Urinary bladder (tissue), 4 donors: ENCODE measurements around the gene HEPHL1. TPM values are rescaled to one million over a fixed set of nuclear protein-coding genes. Genes with fewer than 3 reads are reported as not detected.
"Not testable (repeated sequence)": the region's sequence is repeated elsewhere in the genome, so short reads cannot be mapped to it uniquely, and the experiment has no call there.

Source experiments
- DNase-seq: peaks from one replicate; pipeline ENCODE4 v3.0.0-alpha.2; 2015; ENCODE audit errors: extremely low spot score
- H3K27ac ChIP-seq: one replicate; pipeline ENCODE4 v1.5.1; 2013; ENCODE audit warnings: low read depth, mild to moderate bottlenecking, moderate library complexity
- H3K36me3 ChIP-seq: one replicate; pipeline ENCODE4 v1.6.1; 2013; ENCODE audit warnings: mild to moderate bottlenecking, moderate library complexity; ENCODE audit not compliant: insufficient read depth
- H3K4me1 ChIP-seq: one replicate; pipeline ENCODE4 v1.6.1; 2013; ENCODE audit warnings: mild to moderate bottlenecking, moderate library complexity; ENCODE audit not compliant: insufficient read depth
- H3K4me3 ChIP-seq: one replicate; pipeline ENCODE4 v1.5.1; 2013; ENCODE audit warnings: low read depth, low read length
- WGBS: extraction: QIAGEN DNeasy Blood & Tissue Kit; methylation state at CpG from one replicate; pipeline ENCODE4 v1.1.7; 2013; 5-methylcytosine and 5-hydroxymethylcytosine counted together
- polyA plus RNA-seq: library from polyadenylated mRNA; stranded (reverse); fragments of 200-250 nt; gene quantifications from one replicate; pipeline ENCODE4 v1.2.3, GENCODE V29; 2013
- total RNA-seq: library from RNA; depleted of rRNA; stranded (reverse); fragments of >200 nt; gene quantifications from one replicate; pipeline ENCODE4 v1.2.3, GENCODE V29; 2014
- donor health status: healthy with polysubstance abuse.
- donor health status: healthy.

Gene HEPHL1, protein sequence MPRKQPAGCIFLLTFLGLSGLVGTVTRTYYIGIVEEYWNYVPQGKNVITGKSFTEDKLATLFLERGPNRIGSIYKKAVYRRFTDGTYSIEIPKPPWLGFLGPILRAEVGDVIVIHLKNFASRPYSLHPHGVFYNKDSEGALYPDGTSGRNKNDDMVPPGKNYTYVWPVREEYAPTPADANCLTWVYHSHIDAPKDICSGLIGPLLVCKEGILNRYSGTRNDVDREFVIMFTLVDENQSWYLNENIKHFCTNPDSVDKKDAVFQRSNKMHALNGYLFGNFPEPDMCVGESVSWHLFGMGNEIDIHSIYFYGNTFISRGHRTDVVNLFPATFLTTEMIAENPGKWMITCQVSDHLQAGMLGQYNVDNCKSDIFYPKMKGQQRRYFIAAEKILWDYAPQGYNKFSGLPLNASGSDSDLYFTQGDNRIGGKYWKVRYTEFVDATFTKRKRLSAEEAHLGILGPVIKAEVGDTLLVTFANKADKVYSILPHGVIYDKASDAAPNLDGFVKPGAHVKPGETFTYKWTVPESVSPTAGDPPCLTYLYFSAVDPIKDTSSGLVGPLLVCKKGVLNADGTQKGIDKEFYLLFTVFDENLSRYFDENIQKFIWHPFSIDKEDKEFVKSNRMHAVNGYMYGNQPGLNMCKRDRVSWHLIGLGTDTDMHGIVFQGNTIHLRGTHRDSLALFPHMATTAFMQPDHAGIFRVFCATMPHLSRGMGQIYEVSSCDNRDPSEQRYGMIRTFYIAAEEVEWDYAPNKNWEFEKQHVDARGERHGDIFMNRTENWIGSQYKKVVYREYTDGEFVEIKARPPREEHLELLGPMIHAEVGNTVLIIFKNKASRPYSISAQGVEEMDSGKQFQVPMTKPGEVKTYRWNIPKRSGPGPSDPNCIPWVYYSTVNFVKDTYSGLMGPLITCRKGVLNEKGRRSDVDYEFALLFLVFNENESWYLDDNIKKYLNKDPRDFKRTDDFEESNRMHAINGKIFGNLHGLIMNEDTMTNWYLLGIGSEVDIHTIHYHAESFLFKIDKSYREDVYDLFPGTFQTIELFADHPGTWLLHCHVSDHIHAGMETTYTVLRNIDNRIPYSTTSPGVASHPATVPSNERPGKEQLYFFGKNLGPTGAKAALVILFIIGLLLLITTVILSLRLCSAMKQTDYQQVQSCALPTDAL
- not detected for total RNA-seq
- not detected for polyA plus RNA-seq

DNA sequence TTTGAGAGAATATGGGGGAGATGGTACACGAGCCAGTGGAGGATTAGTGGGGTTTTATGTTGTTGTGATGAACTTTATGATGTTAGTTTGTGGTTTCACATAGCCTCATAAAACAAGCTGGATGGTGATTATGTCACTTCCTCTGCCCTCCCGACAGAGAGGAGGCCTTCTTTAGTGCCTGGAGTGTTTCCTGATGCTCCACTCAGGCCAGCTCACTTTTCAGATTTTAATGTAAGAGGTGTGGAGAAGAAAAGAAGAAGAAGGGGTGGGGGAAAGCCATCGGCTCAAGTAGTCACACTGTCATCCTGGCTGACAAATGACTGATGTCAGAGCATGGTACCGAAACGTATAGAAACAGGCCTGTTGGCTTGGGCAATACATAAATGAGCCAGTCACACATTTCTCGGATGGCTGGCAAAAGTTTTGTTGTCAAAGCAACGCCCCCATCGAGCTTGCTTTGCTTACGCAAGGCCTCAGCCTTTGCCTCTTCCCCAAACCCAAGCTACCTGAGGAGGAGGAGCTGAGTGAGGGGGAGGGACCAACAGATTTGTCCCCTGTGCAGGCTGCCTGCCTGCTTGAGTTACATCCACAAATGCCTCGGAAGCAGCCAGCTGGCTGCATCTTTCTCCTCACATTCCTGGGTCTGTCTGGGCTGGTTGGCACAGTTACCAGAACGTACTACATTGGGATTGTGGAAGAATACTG is at the start of gene HEPHL1:
Gene HEPHL1, plus strand, starts transcription at position 578 of the 705 bp plus-strand sequence. Its CDS starts 15 bp downstream, at position 593.
- DNase-seq = no peak
- Histone ChIP-seq H3K4me3 (no peak within 1 kb of the TSS), H3K36me3 (no peaks in the 10 kb centered on the region), H3K4me1 (no peaks in the 10 kb centered on the region), H3K27ac (no peak within 1 kb of the TSS)
- whole genome bisulfite sequencing = 46% methylated on average over 11 of the region's 11 CpGs

DNA sequence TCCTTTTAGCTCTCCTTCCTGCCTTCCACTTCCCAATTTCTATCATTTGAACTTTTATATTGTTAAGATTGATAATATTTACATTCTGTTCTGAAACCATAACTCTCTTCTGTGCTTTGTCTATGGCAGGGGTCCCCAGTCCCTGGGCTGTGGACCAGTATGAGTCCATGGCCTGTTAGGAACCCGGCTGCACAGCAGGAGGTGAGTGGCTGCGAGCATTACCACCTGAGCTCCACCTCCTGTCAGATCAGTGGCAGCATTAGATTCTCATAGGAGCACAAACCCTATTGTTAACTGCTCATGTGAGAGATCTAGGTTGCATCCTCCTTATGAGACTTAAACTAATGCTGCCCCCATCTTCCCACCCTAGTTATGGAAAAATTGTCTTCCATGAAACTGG is 48.4 kb upstream of the HEPHL1 start:
- no peak overlapping the region for H3K27ac ChIP-seq
- no peak overlapping the region for H3K4me3 ChIP-seq
- no peak for DNase-seq
- 39% methylated on average over 2 of the region's 2 CpGs for WGBS
- no peaks in the 10 kb centered on the region for H3K36me3 ChIP-seq
- no peaks in the 10 kb centered on the region for H3K4me1 ChIP-seq

DNA sequence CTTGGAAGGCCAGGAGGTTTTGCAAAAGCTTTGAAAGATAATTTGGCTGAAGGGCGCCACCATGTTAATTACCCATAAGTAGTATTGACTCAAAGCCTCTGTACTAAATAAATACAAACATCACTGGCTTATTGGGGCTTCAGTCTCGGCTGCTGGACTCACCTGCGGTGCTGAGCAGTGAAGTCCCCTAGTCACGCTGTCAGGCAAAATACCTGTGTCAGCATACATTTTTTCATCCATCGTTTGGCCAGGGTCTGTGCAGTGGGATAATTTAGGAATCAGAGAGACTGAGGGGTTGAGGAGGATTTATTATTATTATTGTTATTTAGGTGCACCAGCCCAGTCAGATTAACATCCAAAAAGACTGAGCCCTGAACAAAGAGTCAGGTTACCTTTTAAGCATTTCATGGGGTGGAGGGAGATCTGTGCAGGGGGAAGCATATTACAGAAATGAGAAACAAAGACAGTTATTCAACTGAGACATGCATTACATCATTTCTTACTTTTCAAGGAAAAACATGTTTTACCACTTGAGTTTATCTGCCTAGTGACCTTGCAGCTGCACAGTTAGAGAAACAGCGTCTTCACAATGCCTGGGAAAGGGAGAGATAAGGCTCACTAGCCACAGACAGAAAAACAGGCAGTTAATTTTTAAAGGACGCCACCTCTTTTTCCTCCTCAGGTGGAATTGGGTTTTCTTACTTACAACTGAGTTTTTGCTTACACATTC is 47.7 kb upstream of the HEPHL1 start:
- not testable (repeated sequence) for H3K4me3 ChIP-seq, H3K27ac ChIP-seq, DNase-seq, H3K4me1 ChIP-seq, H3K36me3 ChIP-seq
- WGBS = 72% methylated on average over 7 of the region's 7 CpGs

DNA sequence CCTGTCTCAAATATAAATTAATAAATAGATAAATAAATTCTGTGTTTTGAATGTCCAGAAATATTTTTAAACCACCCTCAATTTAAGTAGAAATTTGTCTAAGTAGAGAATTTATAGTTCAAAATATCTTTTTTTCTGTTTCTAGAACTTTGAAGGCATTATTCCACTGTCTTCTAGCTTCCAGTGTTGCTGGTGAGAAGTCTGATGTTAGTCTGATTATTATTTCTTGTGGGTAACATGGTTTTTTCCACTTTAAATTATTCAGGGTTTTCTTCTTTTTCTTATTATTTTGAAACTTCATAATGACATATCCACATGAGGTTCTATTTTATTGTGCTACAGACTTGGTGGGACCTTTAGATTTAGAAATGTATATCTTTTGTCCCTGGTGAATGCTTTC is 46.4 kb upstream of the HEPHL1 start:
- no peak for DNase-seq
- Histone ChIP-seq H3K36me3 (no peaks in the 10 kb centered on the region), H3K4me1 (no peaks in the 10 kb centered on the region), H3K4me3 (no peak overlapping the region), H3K27ac (no peak overlapping the region)

DNA sequence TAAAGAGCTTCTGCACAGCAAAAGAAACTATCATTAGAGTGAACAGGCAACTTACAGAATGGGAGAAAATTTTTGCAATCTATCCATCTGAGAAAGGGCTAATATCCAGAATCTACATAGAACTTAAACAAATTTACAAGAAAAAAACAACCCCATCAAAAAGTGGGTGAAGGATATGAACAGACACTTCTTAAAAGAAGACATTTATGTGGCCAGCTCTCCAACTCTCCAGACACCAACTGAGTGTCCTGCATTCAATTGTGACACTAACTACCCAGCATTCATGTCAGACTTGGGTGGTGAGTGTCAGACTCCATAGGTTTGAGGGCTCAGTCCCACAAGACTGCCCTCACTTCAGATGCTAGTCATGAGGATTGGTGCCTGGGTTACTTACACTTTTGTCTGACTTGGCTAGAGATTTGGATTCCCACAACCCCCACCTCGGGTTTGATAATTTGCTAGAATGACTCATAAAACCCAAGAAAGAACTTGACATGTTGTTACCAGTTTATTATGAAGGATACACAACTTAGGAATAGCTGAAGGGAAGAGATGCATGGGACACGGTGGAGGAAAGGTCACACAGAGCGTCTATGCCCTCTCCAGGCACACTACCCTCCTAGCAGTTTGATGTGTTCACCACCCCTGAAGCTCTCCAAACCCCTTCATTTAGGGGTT is 44.4 kb upstream of the HEPHL1 start:
- H3K4me3 ChIP-seq, H3K4me1 ChIP-seq, H3K36me3 ChIP-seq, DNase-seq, H3K27ac ChIP-seq: not testable (repeated sequence)
- 67% methylated on average over 3 of the region's 3 CpGs for WGBS

DNA sequence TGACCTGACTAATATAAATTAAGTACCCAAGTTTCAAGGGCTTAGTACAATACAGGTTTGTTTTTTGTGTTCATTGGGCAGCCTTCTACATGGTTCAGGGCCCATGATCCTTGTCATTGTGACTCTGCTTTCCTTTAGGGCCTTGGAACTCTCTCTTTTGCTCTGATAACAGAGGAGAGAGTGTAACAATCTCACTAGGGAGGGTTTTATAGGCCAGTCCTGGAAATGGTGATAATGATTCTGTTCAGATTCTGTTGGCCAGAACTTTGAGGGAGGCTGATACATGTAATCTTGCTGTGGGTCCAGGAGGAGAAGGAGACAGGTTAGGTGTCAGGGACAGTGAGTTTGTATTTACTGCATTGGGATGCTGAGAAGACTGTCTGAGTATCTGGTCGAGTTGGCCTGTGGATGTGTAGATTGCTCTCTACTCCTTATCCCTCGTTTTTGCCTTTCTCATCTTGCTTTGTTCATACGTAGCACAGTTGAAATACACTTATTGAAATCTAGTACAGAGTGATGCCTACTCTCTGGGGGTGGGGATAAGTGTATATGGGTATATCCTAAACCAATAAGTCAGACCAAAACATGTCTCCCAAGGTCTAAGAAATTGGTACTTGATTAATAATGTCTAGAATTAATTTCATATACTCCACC is 37.5 kb upstream of the HEPHL1 start:
- no peaks in the 10 kb centered on the region for H3K36me3 ChIP-seq
- no peaks in the 10 kb centered on the region for H3K4me1 ChIP-seq
- H3K27ac ChIP-seq = no peak overlapping the region
- no peak overlapping the region for H3K4me3 ChIP-seq
- no peak for DNase-seq
- 47% methylated on average over 3 of the region's 3 CpGs for WGBS

DNA sequence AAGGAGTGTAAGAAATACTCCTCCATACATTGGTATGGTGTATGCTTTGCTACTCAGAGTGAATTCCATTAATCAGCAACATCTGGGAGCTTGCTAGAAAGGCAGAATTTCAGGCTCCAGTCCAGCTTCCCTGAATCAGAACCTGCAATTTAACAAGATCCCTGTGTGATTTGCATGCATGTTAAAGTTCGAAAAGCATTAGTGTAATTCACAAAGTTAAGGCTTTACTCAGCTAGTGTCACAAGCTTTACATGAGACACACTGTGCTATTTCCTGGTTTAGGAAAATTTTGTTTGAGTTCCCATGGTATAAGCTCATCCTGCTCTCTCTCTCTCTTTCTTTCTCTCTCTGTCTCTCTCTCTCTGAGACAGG is 37.0 kb upstream of the HEPHL1 start:
- H3K4me3 ChIP-seq = no peak overlapping the region
- H3K36me3 ChIP-seq = no peaks in the 10 kb centered on the region
- 65% methylated on average over 1 of the region's 1 CpG for WGBS
- H3K27ac ChIP-seq = no peak overlapping the region
- H3K4me1 ChIP-seq = no peaks in the 10 kb centered on the region
- no peak for DNase-seq

DNA sequence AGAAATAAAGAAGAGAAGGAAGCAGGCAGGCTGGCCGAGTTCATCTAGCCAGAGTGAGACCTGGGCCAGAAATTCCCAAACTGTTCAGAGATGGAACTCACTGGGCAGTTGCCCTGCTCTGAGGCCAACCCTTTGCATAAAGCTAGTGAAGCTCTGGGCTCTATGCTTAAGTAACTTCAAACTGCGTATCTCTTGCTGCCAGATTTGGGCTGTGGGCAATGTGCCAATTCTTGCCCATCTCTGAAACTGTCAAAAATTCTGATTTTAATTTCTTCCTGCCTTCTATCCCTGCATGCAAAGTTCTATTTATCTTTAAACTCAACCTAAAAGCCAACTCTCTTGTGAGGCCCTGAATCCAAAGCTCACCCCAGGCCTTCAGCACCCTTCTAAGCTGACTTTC is 36.2 kb upstream of the HEPHL1 start:
- no peaks in the 10 kb centered on the region for H3K36me3 ChIP-seq
- H3K4me3 ChIP-seq = no peak overlapping the region
- 34% methylated on average over 2 of the region's 2 CpGs for WGBS

DNA sequence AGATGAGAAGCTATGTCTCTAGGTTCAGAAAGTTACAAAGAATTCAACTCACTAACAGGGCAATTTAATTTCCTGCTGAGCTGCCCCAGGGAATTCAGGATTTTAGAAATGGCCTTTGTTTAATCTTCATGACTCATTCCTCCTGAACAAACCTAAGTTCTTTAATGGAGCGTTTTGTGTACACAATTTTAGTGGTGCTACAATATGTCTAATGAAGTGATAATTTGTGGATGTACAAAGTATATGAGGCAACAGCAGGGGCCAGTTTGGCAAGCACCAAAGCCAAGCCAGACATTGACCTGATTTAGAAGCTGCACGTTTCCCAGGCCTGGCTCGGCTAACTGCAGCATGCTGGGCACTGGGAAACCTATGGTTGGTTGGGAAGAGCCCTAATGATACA is 34.4 kb upstream of the HEPHL1 start:
- H3K36me3 ChIP-seq = no peaks in the 10 kb centered on the region
- WGBS = 56% methylated on average over 3 of the region's 3 CpGs
- no peak overlapping the region for H3K4me3 ChIP-seq
- no peak overlapping the region for H3K27ac ChIP-seq
- peak; percentile 13 for DNase-seq
- H3K4me1 ChIP-seq = no peaks in the 10 kb centered on the region

More for the DNA sequence above, 36.2 kb upstream of the HEPHL1 start:
- H3K4me1 ChIP-seq = no peaks in the 10 kb centered on the region
- no peak for DNase-seq
- no peak overlapping the region for H3K27ac ChIP-seq

DNA sequence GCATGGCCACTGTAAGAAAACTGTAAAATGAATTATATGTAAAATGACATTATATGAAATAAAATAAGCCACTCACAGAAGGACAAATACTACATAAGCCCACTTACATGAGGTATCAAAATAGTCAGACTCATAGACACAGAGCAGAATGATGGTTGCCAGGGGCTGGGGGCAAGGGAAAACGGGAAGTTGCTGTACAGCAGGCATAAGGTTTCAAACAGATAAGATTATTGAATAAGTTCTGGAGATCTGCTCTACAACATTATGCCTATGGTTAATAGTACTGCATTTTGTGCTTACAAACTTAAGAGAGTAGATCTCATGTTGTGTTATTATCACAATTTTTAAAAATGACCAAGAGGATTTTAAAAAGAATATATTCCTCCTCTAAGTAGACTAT is 32.7 kb upstream of the HEPHL1 start:
- Histone ChIP-seq H3K27ac (no peak overlapping the region), H3K36me3 (no peaks in the 10 kb centered on the region), H3K4me1 (no peaks in the 10 kb centered on the region), H3K4me3 (no peak overlapping the region)
- WGBS = 65% methylated on average over 1 of the region's 1 CpG
- no peak for DNase-seq

DNA sequence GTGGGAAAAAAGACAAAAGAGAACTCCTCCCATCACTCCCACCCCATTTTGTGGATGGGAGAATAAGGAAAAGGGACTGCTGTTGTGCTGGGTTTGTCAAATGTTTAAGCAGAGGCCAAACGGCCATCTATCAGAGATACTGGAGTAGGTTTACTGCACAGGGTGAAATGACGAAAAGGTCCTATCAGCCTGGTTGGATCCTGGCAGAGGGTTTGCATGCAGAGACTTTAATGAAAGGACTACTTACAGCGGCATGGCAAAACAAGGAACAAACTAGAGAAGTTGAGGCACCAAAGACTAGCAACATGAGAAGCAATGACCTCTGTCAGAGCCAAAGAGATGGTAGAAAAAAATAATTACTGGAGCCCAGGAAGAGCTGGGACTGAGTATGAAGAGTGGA is 32.2 kb upstream of the HEPHL1 start:
- WGBS = 76% methylated on average over 3 of the region's 3 CpGs
- no peak for DNase-seq
- Histone ChIP-seq H3K27ac (no peak overlapping the region), H3K4me1 (no peaks in the 10 kb centered on the region), H3K4me3 (no peak overlapping the region), H3K36me3 (no peaks in the 10 kb centered on the region)

DNA sequence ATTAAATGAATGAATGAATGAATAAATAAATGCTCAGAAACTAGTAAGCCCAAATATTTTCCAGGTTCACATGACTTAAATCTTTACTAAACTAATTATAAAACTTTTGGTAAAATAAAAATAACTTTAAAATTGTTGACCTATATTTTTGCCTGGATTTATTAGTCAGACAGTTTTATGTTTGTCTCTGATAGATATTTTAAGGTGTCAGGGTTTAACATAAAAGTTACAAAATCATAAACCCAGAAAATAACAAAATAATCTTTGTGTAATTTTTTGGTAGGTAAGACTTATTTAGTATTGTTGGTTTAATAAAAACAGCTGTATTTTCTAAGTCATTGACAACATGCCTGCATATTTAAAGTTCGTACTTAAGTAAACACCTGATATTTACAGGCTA is 27.4 kb upstream of the HEPHL1 start:
- DNase-seq = no peak
- no peak overlapping the region for H3K27ac ChIP-seq
- WGBS = 80% methylated on average over 1 of the region's 1 CpG
- no peak overlapping the region for H3K4me3 ChIP-seq
- no peaks in the 10 kb centered on the region for H3K4me1 ChIP-seq
- no peaks in the 10 kb centered on the region for H3K36me3 ChIP-seq
